DMS153 treated with DMSO at 0.1 percent for 48 hours (cell line): ENCODE results near the gene C2CD2.

Experiments used
- DNase-seq: peaks from one replicate; lab custom pipeline; 2025; ENCODE audit not compliant: unreplicated experiment; lab: John Stamatoyannopoulos, UW

The C2CD2 gene

DNA sequence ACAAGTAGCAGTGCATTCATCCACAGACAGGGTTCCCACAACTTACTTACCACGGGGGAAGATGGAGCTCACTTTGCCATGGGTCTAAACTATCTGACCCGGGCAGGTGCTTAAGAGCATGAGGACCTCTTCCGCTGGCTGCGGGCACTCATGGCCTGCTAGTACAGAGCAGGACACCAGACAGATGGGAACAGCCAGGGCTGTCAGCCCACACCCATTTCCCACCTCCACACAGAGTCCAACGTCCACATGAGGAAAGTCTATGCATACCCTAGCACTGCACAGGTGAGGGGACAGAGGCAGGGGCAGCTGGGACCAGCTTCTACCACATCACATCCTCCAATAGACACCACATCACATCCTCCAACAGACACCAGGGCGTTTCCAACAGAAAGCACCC is 38.9 kb downstream of the C2CD2 start:
- no peak for DNase-seq

GRCh38 chr21:41914358-41914757 is 39.5 kb downstream of the C2CD2 start:
- no peak for DNase-seq

DNA sequence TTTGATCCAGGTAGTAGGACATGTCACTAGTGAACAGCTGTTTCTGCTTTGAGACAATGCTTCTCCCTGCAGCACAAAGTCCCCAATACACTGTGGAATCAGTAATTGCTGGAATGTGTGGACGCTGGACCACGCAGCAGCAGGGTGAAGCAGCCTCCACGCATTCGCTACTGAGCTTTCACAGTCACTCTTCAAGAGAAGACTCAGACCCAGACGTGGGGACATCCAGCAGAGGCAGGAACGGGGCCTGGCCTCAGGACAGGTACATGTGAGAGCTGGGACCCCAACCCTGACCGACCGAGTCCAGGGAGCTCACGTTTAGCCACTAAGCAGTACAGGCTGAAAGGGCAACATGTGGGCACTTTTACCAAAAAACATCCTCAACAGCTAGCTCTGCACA is 40.6 kb downstream of the C2CD2 start:
- no peak for DNase-seq

DNA sequence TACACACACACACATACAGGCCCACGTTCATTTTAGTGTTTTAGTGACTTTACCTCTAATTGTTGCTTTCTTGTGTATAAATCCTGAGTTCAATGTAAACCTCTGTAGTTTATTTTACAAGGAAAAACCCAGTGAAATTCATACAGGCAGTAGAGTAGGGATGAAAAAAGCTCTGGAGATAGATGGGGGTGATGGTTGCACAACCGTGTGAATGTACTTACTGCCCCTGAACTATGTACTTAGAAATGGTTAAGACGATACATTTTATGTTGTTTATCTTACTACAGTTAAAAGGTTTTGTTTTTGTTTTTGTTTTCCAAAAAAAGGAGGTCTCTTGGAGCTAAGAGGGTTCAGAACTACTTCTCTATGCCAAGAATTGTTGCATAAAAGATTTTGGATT is 45.0 kb downstream of the C2CD2 start:
- DNase-seq, result no peak

GRCh38 chr21:41907496-41908258 is 46.1 kb downstream of the C2CD2 start:
- DNase-seq, result no peak

- no peak for DNase-seq
Observed at GRCh38 chr21:41906770-41907169, 47.0 kb downstream of the C2CD2 start.

GRCh38 chr21:41903559-41904351 is 50.1 kb downstream of the C2CD2 start:
- DNase-seq, result no peak

DNA sequence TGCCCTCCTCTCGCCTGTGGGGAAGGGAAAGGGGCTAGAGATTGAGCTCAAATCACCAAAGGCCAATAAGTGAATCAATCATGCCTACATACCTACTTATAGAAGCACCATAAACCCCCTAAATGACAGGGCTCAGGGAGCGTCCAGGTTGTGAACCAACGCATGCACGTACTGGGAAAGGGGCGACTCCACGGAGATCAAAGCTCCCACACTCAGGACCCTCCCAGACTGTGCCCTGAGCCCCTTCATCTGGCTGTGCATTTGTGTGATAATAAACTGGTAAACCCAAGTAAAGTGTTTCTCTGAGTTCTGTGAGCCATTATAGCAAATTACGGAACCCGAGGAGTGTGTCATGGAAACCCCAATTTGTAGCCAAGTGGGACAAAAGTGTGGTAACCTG is 50.9 kb downstream of the C2CD2 start:
- DNase-seq, result no peak

DNA sequence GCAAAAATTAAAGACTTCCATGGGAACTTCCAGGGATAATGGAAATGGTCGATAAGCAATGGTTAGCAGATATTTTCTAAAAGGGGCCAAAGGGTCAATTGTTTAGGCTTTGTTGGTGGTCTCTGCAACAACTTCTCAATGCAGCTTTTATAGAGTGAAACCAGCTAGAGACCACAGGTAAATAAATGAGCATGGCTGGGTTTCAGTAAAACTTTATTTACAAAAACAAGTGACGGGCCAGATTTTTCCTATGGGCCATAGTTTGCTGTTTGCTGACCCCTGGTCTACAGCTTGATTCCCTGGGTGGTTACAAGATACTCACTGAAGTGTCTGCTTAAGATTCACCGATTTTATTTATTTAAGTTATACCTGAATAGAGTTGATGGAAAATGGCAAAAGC is 52.0 kb downstream of the C2CD2 start:
- DNase-seq, result no peak

GRCh38 chr21:41901099-41901498 is 52.7 kb downstream of the C2CD2 start:
- DNase-seq, result no peak

- no peak for DNase-seq
Observed at GRCh38 chr21:41900401-41900800, 53.4 kb downstream of the C2CD2 start.

GRCh38 chr21:41899426-41900202 is 54.2 kb downstream of the C2CD2 start:
- no peak for DNase-seq

- no peak for DNase-seq
Observed at GRCh38 chr21:41898998-41899397, 54.8 kb downstream of the C2CD2 start.

DNA sequence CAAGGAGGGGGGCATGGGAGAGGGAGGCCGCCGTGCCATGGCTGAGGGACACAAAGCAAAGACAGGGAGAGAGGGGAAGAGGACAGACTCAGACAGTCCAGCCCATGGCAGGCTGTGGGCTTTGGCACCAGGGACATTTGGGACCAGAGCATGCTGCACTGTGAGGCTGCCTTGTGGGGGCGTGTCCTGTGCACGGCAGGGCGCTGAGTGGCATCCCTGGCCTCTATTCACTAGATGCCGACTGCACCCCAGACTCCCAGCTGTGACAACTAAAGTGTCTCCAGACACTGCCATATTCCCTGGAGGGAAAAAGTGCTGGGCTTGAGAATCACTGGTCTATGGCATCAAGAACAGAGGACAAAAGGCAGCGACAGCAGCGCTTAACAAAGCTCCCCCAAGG is 56.1 kb downstream of the C2CD2 start:
- no peak for DNase-seq

- no peak for DNase-seq
Observed at GRCh38 chr21:41897047-41897669, 56.7 kb downstream of the C2CD2 start.

DNA sequence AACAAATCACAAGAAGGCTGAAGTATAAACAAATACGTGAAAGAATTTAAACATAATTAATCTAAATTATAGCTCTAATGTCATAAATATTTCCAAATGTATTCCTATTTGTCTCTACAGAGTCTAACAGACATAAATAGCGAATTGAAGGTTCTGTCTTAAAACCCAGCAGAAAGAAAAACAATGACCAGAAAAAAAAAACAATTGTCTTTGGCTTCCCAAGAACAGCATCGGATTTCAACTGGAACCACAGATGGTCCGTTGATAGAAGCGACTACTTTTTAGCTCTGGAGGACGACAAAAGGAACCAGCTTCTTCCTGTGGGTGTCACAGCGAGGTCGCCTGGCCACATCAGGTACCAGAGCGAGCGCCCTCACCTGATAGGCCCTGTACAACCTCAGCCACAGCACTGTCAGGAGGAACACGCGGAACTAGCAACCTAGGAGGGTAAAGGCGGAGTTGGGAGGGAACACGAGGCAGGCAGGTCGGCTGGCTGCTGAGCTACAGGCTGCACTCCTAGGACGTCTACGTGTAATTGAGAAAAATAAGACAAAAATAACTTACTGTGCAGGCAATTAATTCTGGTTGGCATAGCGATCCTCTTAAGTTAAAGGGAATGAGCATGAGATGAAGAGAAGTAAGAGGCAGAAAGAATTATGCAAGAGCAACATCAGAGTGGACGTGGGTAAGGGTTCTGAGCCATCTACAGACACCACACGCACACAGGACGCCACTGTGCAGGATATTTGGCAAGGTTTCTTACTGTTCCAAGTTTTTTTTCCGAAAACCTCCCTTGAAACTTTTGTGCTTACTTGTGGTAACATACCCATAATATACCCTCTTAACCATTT is 58.0 kb downstream of the C2CD2 start:
- DNase-seq, result no peak

DNA sequence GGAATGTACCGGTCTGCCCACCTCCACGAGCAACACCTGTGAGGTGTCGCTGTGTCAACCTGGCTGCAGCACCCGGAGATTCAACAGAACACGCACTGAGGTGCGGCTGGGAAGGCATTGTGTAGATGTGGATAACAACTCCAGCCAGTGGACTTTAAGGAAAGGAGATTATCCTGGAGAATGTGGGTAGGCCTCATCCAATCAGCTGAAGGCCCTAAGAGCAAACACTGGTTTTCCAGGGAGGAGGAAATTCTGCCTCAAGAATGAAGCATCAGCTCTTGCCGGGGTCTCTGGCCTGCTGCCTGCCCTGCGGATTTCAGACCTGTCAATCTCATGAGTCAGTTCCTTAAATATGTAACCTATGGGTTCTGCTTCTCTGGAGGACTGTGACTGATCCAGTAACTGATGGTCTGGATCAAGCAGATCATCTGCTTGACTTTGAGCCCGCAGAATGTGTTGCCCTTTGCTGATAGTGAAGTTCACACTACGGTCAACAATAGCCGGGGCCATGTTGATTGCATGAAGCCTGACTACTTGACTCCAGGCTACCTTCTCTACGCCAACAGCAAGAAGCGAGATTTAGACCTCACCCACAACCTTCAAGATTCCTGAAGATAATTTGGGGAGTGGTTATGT is 58.8 kb downstream of the C2CD2 start:
- DNase-seq, result no peak

DNA sequence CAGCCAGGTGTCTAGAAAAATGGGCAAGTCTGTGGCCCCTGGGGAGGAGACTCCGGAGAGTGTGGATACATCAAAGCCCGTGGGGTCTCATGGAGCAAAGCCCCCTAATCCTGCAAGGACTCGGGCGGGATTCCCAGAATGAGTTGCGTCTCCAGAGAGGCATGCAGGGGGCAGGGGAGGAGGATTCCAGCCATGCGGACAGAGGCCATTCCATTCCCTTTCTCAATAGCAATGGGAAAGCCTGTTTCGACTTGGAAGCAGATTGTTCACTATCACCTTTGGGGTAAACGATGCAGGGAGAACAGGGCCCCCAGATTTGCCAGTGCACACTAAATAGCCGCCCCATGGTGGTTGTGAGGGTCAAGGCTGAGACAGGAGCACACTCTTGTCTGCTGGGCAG is 59.3 kb downstream of the C2CD2 start:
- DNase-seq, result no peak

GRCh38 chr21:41892726-41893125 is 61.1 kb downstream of the C2CD2 start:
- DNase-seq, result no peak

GRCh38 chr21:41891132-41891531 is 62.7 kb downstream of the C2CD2 start:
- no peak for DNase-seq
